Measurements from ENCODE around the gene MFSD12. TPM values are rescaled to one million over a fixed set of nuclear protein-coding genes. Genes with fewer than 3 reads are reported as not detected.

The MFSD12 gene
- total and polyA plus RNA-seq, 7 donors = 2.4 to 53.5 (median 22.1) TPM

DNA sequence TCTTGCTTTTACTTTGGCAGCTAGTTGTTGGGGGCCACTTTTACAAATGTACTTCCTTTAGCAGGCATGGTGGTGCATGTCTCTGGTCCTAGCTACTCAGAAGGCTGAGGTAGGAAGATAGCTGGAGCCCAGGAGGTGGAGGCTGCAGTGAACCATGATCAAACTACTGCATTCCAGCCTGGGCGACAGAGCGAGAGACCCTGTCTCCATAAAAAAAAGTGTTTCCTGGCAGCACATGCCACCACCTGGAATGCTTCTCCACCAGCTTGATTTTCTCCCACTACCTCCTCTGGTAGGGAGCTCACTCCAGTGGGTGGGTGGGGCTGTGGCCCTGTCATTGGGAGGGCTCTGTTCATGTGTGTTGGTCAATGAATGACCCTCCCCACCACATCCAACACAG is 38.7 kb downstream of the MFSD12 start:
- intact Hi-C loops (cut with DNase I) = no loop called here
- Histone ChIP-seq H3K27ac (no peak overlapping the region), H3K4me1 (peaks cover 0 to 30% (median 14%) of the 10 kb centered on the region in 4 donors), H3K4me3 (no peak overlapping the region), H3K27me3 (no peaks in the 10 kb centered on the region), H3K36me3 (peaks cover 0 to 18% (median 5%) of the 10 kb centered on the region in 4 donors), H3K9me3 (no peaks in the 10 kb centered on the region)
- no peak for DNase-seq
- WGBS, 2 donors = 93 to 95% methylated on average over 2 of the region's 2 CpGs
- no peak for TF ChIP-seq CTCF (IDR thresholded peaks at IDR 0.05)
- TF ChIP-seq EP300 (IDR thresholded peaks at IDR 0.05) = no peak
- no peak for TF ChIP-seq POLR2AphosphoS5 (IDR thresholded peaks at IDR 0.05)

DNA sequence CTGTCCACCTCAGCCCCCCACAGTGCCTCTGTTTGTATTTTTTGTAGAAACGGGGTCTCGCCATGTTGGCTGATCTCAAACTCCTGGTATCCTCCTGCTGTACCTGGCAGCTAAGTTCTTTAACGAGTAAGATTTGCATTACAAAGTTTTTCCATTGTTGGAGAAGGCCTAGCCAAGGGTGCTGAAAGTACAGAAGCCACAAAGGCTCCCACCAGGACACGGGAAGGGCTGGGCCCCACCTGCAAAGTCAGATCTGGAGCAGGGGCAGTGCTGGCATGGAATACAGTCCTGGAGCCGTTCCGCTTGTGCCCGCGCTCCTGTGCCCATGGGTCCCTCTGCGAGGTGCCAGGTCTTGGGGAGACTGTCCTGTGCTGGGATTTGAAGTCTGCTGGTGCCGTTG is 39.1 kb downstream of the MFSD12 start:
- no peak overlapping the region for H3K27ac ChIP-seq
- no peak for DNase-seq
- H3K27me3 ChIP-seq = no peaks in the 10 kb centered on the region
- 90 to 92% methylated on average over 10 of the region's 10 CpGs for WGBS, 2 donors
- intact Hi-C loops (cut with DNase I) = no loop called here
- no peak overlapping the region for H3K4me3 ChIP-seq
- TF ChIP-seq POLR2AphosphoS5 (IDR thresholded peaks at IDR 0.05) (no peak), CTCF (IDR thresholded peaks at IDR 0.05) (no peak), POLR2A (IDR thresholded peaks at IDR 0.05) (no peak), EP300 (IDR thresholded peaks at IDR 0.05) (no peak)
- H3K4me1 ChIP-seq = peaks cover 0 to 35% (median 16%) of the 10 kb centered on the region in 4 donors
- H3K9me3 ChIP-seq = no peaks in the 10 kb centered on the region
- H3K36me3 ChIP-seq = peaks cover 0 to 14% (median 3%) of the 10 kb centered on the region in 4 donors

DNA sequence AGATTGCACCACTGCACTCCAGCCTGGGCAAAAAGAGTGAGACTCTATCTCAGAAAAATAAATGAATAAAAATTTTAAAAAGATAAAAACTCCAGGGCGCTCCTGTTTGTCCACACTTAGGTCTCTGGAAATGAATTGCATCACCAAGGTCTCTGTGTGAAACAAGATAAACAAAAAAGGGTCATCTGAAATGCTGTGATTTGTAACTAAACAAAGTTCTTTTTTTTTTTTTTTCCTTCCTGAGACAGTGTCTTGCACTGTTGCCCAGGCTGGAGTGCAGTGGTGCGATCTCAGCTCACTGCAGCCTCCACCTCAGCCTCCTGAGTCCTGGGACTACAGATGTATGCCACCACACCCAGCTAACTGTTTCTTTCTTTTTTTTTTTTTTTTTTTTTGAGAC is 39.7 kb downstream of the MFSD12 start:
- DNase-seq = no peak
- Histone ChIP-seq H3K36me3 (peaks cover 0 to 8% (median 0%) of the 10 kb centered on the region in 4 donors), H3K27me3 (no peaks in the 10 kb centered on the region), H3K9me3 (no peaks in the 10 kb centered on the region), H3K27ac (no peak overlapping the region), H3K4me1 (peaks cover 0 to 41% (median 19%) of the 10 kb centered on the region in 4 donors), H3K4me3 (no peak overlapping the region)
- intact Hi-C loops (cut with DNase I) = no loop called here
- WGBS, 2 donors = 88 to 96% methylated on average over 2 of the region's 2 CpGs
- TF ChIP-seq POLR2A (IDR thresholded peaks at IDR 0.05) = no peak
- no peak for TF ChIP-seq CTCF (IDR thresholded peaks at IDR 0.05)
- TF ChIP-seq POLR2AphosphoS5 (IDR thresholded peaks at IDR 0.05) = no peak
- TF ChIP-seq EP300 (IDR thresholded peaks at IDR 0.05) = no peak

GRCh38 chr19:3516675-3517207 is 40.6 kb downstream of the MFSD12 start:
- Histone ChIP-seq H3K27me3 (no peaks in the 10 kb centered on the region), H3K36me3 (peaks cover 0 to 8% (median 0%) of the 10 kb centered on the region in 4 donors), H3K4me3 (no peak overlapping the region), H3K27ac (no peak overlapping the region), H3K9me3 (no peaks in the 10 kb centered on the region), H3K4me1 (peaks cover 0 to 50% (median 21%) of the 10 kb centered on the region in 4 donors)
- intact Hi-C loops (cut with DNase I) = no loop called here
- no peak for DNase-seq
- 38 to 47% methylated on average over 15 of the region's 15 CpGs for WGBS, 2 donors
- no peak for TF ChIP-seq POLR2A (IDR thresholded peaks at IDR 0.05)

- Histone ChIP-seq H3K9me3 (no peaks in the 10 kb centered on the region), H3K36me3 (peaks cover 0 to 8% (median 0%) of the 10 kb centered on the region in 4 donors), H3K27ac (no peak overlapping the region), H3K4me3 (no peak overlapping the region), H3K4me1 (peaks cover 0 to 53% (median 25%) of the 10 kb centered on the region in 4 donors), H3K27me3 (no peaks in the 10 kb centered on the region)
- DNase-seq = no peak
- no peak for TF ChIP-seq POLR2A (IDR thresholded peaks at IDR 0.05)
- TF ChIP-seq CTCF (IDR thresholded peaks at IDR 0.05) = no peak
- no peak for TF ChIP-seq POLR2AphosphoS5 (IDR thresholded peaks at IDR 0.05)
- 81 to 86% methylated on average over 15 of the region's 15 CpGs for WGBS, 2 donors
- intact Hi-C loops (cut with DNase I) = no loop called here
Observed at GRCh38 chr19:3515891-3516422, 41.4 kb downstream of the MFSD12 start.
